ENCODE measurements around the gene XPNPEP3. TPM values are rescaled to one million over a fixed set of nuclear protein-coding genes. Genes with fewer than 3 reads are reported as not detected.

The XPNPEP3 gene
- polyA plus RNA-seq, 1 of the 3 experiments (the other 2 are of a cell fraction), result 8.6 TPM

- H3K9ac ChIP-seq, result no peak overlapping the region
- no peak overlapping the region for H3K4me2 ChIP-seq
- H3K36me3 ChIP-seq (replicated peaks in 1 of 2; ENCODE audit: control insufficient read depth in 1 of 2, insufficient read depth in 2 of 2, low read length in 1 of 2), result peaks cover 4 to 11% of the 10 kb centered on the region in 2 experiments
- H3K4me3 ChIP-seq (ENCODE audit: low read depth in 2 of 2, low read length in 1 of 2), result no peak overlapping the region
- no peak overlapping the region for H2AFZ ChIP-seq (ENCODE audit: low read depth)
- H3K27ac ChIP-seq (ENCODE audit: low read depth in 2 of 2, low read length in 1 of 2), result no peak overlapping the region
- H3K9me2 ChIP-seq, result no peaks in the 10 kb centered on the region
- H3K79me2 ChIP-seq (ENCODE audit: insufficient read depth), result no peaks in the 10 kb centered on the region
- no peak for DNase-seq
- H3K4me1 ChIP-seq (ENCODE audit: control insufficient read depth in 1 of 2, insufficient read depth in 2 of 2, low read depth in 1 of 2, low read length in 1 of 2), result no peaks in the 10 kb centered on the region
- WGBS (ENCODE audit: low lambda C conversion rate), result 99% methylated on average over 3 of the region's 3 CpGs
- H3F3A ChIP-seq (replicated peaks; ENCODE audit: insufficient read depth), result no peaks in the 10 kb centered on the region
- no peaks in the 10 kb centered on the region for H3K27me3 ChIP-seq (ENCODE audit: insufficient read depth)
- ChIA-PET CTCF (interaction anchor here (0.6 kb wide), 1 partner anchor 16 kb away, joined by 5 read pairs; no protein-coding TSS in a partner anchor), POLR2A (no interaction called here)
- TF ChIP-seq TEAD4 (IDR thresholded peaks at IDR 0.05; ENCODE audit: borderline replicate concordance, insufficient read depth), result no peak
- TF ChIP-seq RFX5 (IDR thresholded peaks at IDR 0.05; ENCODE audit: low read length), result no peak
- no peaks in the 10 kb centered on the region for H3K9me3 ChIP-seq
- H4K20me1 ChIP-seq (ENCODE audit: insufficient read depth), result no peaks in the 10 kb centered on the region
Observed at GRCh38 chr22:40874016-40874415, 17.1 kb downstream of the XPNPEP3 start.

GRCh38 chr22:40875111-40875510, 18.2 kb downstream of the XPNPEP3 start:
- no peak overlapping the region for H3K9ac ChIP-seq
- no peaks in the 10 kb centered on the region for H3F3A ChIP-seq (replicated peaks; ENCODE audit: insufficient read depth)
- TF ChIP-seq YY1 (IDR thresholded peaks at IDR 0.05; ENCODE audit: low read depth), result no peak
- TF ChIP-seq ELF1 (IDR thresholded peaks at IDR 0.05), result no peak
- no peak for TF ChIP-seq GABPA (IDR thresholded peaks at IDR 0.05; ENCODE audit: low read depth)
- no peak for TF ChIP-seq JUND (IDR thresholded peaks at IDR 0.05)
- no peak for TF ChIP-seq RCOR1 (IDR thresholded peaks at IDR 0.05; ENCODE audit: low read length)
- no peak for TF ChIP-seq GATA2 (CRISPR knock-in tag; IDR thresholded peaks at IDR 0.05)
- no peak for TF ChIP-seq TAF1 (IDR thresholded peaks at IDR 0.05; ENCODE audit: borderline replicate concordance, low read depth, low read length)
- TF ChIP-seq, protein P1, sequence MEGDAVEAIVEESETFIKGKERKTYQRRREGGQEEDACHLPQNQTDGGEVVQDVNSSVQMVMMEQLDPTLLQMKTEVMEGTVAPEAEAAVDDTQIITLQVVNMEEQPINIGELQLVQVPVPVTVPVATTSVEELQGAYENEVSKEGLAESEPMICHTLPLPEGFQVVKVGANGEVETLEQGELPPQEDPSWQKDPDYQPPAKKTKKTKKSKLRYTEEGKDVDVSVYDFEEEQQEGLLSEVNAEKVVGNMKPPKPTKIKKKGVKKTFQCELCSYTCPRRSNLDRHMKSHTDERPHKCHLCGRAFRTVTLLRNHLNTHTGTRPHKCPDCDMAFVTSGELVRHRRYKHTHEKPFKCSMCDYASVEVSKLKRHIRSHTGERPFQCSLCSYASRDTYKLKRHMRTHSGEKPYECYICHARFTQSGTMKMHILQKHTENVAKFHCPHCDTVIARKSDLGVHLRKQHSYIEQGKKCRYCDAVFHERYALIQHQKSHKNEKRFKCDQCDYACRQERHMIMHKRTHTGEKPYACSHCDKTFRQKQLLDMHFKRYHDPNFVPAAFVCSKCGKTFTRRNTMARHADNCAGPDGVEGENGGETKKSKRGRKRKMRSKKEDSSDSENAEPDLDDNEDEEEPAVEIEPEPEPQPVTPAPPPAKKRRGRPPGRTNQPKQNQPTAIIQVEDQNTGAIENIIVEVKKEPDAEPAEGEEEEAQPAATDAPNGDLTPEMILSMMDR (IDR thresholded peaks at IDR 0.05), result no peak
- TF ChIP-seq, protein P2, sequence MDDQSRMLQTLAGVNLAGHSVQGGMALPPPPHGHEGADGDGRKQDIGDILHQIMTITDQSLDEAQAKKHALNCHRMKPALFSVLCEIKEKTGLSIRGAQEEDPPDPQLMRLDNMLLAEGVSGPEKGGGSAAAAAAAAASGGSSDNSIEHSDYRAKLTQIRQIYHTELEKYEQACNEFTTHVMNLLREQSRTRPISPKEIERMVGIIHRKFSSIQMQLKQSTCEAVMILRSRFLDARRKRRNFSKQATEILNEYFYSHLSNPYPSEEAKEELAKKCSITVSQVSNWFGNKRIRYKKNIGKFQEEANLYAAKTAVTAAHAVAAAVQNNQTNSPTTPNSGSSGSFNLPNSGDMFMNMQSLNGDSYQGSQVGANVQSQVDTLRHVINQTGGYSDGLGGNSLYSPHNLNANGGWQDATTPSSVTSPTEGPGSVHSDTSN (IDR thresholded peaks at IDR 0.05), result no peak
- TF ChIP-seq, protein P3, sequence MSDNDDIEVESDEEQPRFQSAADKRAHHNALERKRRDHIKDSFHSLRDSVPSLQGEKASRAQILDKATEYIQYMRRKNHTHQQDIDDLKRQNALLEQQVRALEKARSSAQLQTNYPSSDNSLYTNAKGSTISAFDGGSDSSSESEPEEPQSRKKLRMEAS (IDR thresholded peaks at IDR 0.05; ENCODE audit: low read depth), result no peak
- no peak for TF ChIP-seq POLR2AphosphoS5 (IDR thresholded peaks at IDR 0.05; ENCODE audit: low read depth, low read length)
- TF ChIP-seq FOSL2 (IDR thresholded peaks at IDR 0.05; ENCODE audit: borderline replicate concordance, low read depth), result no peak
- no peak for TF ChIP-seq FOXM1 (IDR thresholded peaks at IDR 0.05; ENCODE audit: low read depth)
- no peak for TF ChIP-seq ZBTB33 (IDR thresholded peaks at IDR 0.05; ENCODE audit: borderline replicate concordance, low read depth)
- TF ChIP-seq MEF2A (IDR thresholded peaks at IDR 0.05; ENCODE audit: borderline replicate concordance, low read depth), result no peak
- no peak for TF ChIP-seq USF1 (IDR thresholded peaks at IDR 0.05; ENCODE audit: borderline replicate concordance, low read depth)
- TF ChIP-seq EP300 (IDR thresholded peaks at IDR 0.05; ENCODE audit: borderline replicate concordance in 1 of 2, low read depth in 1 of 2, low read length in 1 of 2), result no peak
- TF ChIP-seq, protein P4, sequence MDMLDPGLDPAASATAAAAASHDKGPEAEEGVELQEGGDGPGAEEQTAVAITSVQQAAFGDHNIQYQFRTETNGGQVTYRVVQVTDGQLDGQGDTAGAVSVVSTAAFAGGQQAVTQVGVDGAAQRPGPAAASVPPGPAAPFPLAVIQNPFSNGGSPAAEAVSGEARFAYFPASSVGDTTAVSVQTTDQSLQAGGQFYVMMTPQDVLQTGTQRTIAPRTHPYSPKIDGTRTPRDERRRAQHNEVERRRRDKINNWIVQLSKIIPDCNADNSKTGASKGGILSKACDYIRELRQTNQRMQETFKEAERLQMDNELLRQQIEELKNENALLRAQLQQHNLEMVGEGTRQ (IDR thresholded peaks at IDR 0.05; ENCODE audit: borderline replicate concordance, low read depth, low read length), result no peak
- no peaks in the 10 kb centered on the region for H3K9me3 ChIP-seq
- H3K4me1 ChIP-seq (ENCODE audit: control insufficient read depth in 1 of 2, insufficient read depth in 2 of 2, low read depth in 1 of 2, low read length in 1 of 2), result no peaks in the 10 kb centered on the region
- no peak for DNase-seq
- no peaks in the 10 kb centered on the region for H3K9me2 ChIP-seq
- H2AFZ ChIP-seq (ENCODE audit: low read depth), result no peak overlapping the region
- CTCF ChIA-PET, result no interaction called here
- no peak overlapping the region for H3K27ac ChIP-seq (ENCODE audit: low read depth in 2 of 2, low read length in 1 of 2)
- POLR2A ChIA-PET, result no interaction called here
- 94% methylated on average over 3 of the region's 3 CpGs for WGBS (ENCODE audit: low lambda C conversion rate)
- H3K4me3 ChIP-seq (ENCODE audit: low read depth in 2 of 2, low read length in 1 of 2), result no peak overlapping the region
- H3K79me2 ChIP-seq (ENCODE audit: insufficient read depth), result no peaks in the 10 kb centered on the region
- no peaks in the 10 kb centered on the region for H4K20me1 ChIP-seq (ENCODE audit: insufficient read depth)
- H3K27me3 ChIP-seq (ENCODE audit: insufficient read depth), result no peaks in the 10 kb centered on the region
- H3K36me3 ChIP-seq (replicated peaks in 1 of 2; ENCODE audit: control insufficient read depth in 1 of 2, insufficient read depth in 2 of 2, low read length in 1 of 2), result peaks cover 0 to 6% of the 10 kb centered on the region in 2 experiments
- H3K4me2 ChIP-seq, result no peak overlapping the region

Data from SK-N-SH (cell line).